ENCODE results near the gene PEX7.

Gene PEX7

GRCh38 chr6:136859430-136859829 lies 37.0 kb downstream of the PEX7 start:
- Histone ChIP-seq H2BK12ac (ENCODE audit: low read length) (no peak overlapping the region), H3K4me2 (ENCODE audit: insufficient read depth, low read length, poor library complexity, severe bottlenecking) (no peak overlapping the region), H2BK5ac (ENCODE audit: low read length) (no peak overlapping the region), H4K8ac (ENCODE audit: low read depth, low read length) (no peak overlapping the region), H3K4me1 (ENCODE audit: control insufficient read depth in 2 of 2, insufficient read depth in 1 of 2, low read depth in 1 of 2, low read length in 2 of 2) (no peaks in the 10 kb centered on the region), H2BK15ac (ENCODE audit: low read length) (no peak overlapping the region), H3K9me3 (replicated peaks in 1 of 2; ENCODE audit: control insufficient read depth in 2 of 2, insufficient read depth in 1 of 2, low read depth in 1 of 2, low read length in 2 of 2) (no peaks in the 10 kb centered on the region), H3K4ac (ENCODE audit: low read length) (no peak overlapping the region), H3K36me3 (replicated peaks in 1 of 2; ENCODE audit: control insufficient read depth in 2 of 2, insufficient read depth in 2 of 2, low read length in 2 of 2) (peaks cover 0 to 3% of the 10 kb centered on the region in 2 donors), H3K79me1 (ENCODE audit: low read depth, low read length) (no peaks in the 10 kb centered on the region), H3K27ac (replicated peaks; ENCODE audit: low read length) (no peak overlapping the region), H4K91ac (ENCODE audit: low read depth, low read length, poor library complexity) (no peak overlapping the region), H3K14ac (ENCODE audit: low read length) (no peak overlapping the region), H2BK120ac (ENCODE audit: low read depth, low read length) (no peak overlapping the region), H3K18ac (ENCODE audit: low read length) (no peak overlapping the region), H2AFZ (ENCODE audit: low read length) (no peak overlapping the region), H2AK5ac (ENCODE audit: low read depth, low read length) (no peak overlapping the region), H3K9ac (ENCODE audit: low read depth, low read length, poor library complexity) (no peak overlapping the region), H3K23ac (ENCODE audit: low read depth, low read length, poor library complexity) (no peak overlapping the region), H3K27me3 (ENCODE audit: control insufficient read depth in 3 of 3, insufficient read depth in 3 of 3, low read depth in 1 of 3, low read length in 3 of 3) (no peaks in the 10 kb centered on the region), H3K4me3 (ENCODE audit: low read length in 2 of 2) (no peak overlapping the region)
- DNase-seq (ENCODE audit: low spot score): no peak
- WGBS, 2 donors (ENCODE audit: extremely low coverage in 2 of 2, insufficient read length in 2 of 2, insufficient replicate concordance in 1 of 2): no CpG with 5 or more reads among the region's 5 CpGs

- H2BK12ac ChIP-seq (ENCODE audit: low read length): no peak overlapping the region
Observed at GRCh38 chr6:136860043-136860442, 37.7 kb downstream of the PEX7 start.

GRCh38 chr6:136862662-136863061 lies 40.3 kb downstream of the PEX7 start:
- no CpG with 5 or more reads among the region's 1 CpG for WGBS, 2 donors (ENCODE audit: extremely low coverage in 2 of 2, insufficient read length in 2 of 2, insufficient replicate concordance in 1 of 2)
- no peaks in the 10 kb centered on the region for H3K79me1 ChIP-seq (ENCODE audit: low read depth, low read length)
- no peaks in the 10 kb centered on the region for H3K36me3 ChIP-seq (replicated peaks in 1 of 2; ENCODE audit: control insufficient read depth in 2 of 2, insufficient read depth in 2 of 2, low read length in 2 of 2)
- H4K8ac ChIP-seq (ENCODE audit: low read depth, low read length): no peak overlapping the region
- no peak for DNase-seq (ENCODE audit: low spot score)
- no peak overlapping the region for H2AK5ac ChIP-seq (ENCODE audit: low read depth, low read length)
- no peak overlapping the region for H4K91ac ChIP-seq (ENCODE audit: low read depth, low read length, poor library complexity)
- no peaks in the 10 kb centered on the region for H3K27me3 ChIP-seq (ENCODE audit: control insufficient read depth in 3 of 3, insufficient read depth in 3 of 3, low read depth in 1 of 3, low read length in 3 of 3)
- no peak overlapping the region for H3K4me3 ChIP-seq (ENCODE audit: low read length in 2 of 2)
- no peak overlapping the region for H3K14ac ChIP-seq (ENCODE audit: low read length)
- no peaks in the 10 kb centered on the region for H3K9me3 ChIP-seq (replicated peaks in 1 of 2; ENCODE audit: control insufficient read depth in 2 of 2, insufficient read depth in 1 of 2, low read depth in 1 of 2, low read length in 2 of 2)
- H3K4me2 ChIP-seq (ENCODE audit: insufficient read depth, low read length, poor library complexity, severe bottlenecking): no peak overlapping the region
- H3K4me1 ChIP-seq (ENCODE audit: control insufficient read depth in 2 of 2, insufficient read depth in 1 of 2, low read depth in 1 of 2, low read length in 2 of 2): no peaks in the 10 kb centered on the region
- H3K23ac ChIP-seq (ENCODE audit: low read depth, low read length, poor library complexity): no peak overlapping the region
- H2AFZ ChIP-seq (ENCODE audit: low read length): no peak overlapping the region
- H2BK15ac ChIP-seq (ENCODE audit: low read length): no peak overlapping the region
- H3K18ac ChIP-seq (ENCODE audit: low read length): no peak overlapping the region
- H2BK120ac ChIP-seq (ENCODE audit: low read depth, low read length): no peak overlapping the region
- no peak overlapping the region for H2BK12ac ChIP-seq (ENCODE audit: low read length)
- H3K27ac ChIP-seq (replicated peaks; ENCODE audit: low read length): no peak overlapping the region
- H2BK5ac ChIP-seq (ENCODE audit: low read length): no peak overlapping the region
- no peak overlapping the region for H3K4ac ChIP-seq (ENCODE audit: low read length)
- no peak overlapping the region for H3K9ac ChIP-seq (ENCODE audit: low read depth, low read length, poor library complexity)

More at GRCh38 chr6:136860043-136860442, 37.7 kb downstream of the PEX7 start:
- H2AK5ac ChIP-seq (ENCODE audit: low read depth, low read length): no peak overlapping the region
- H2BK5ac ChIP-seq (ENCODE audit: low read length): no peak overlapping the region
- no peaks in the 10 kb centered on the region for H3K4me1 ChIP-seq (ENCODE audit: control insufficient read depth in 2 of 2, insufficient read depth in 1 of 2, low read depth in 1 of 2, low read length in 2 of 2)
- no peak overlapping the region for H3K27ac ChIP-seq (replicated peaks; ENCODE audit: low read length)
- H3K4me3 ChIP-seq (ENCODE audit: low read length in 2 of 2): no peak overlapping the region
- H3K23ac ChIP-seq (ENCODE audit: low read depth, low read length, poor library complexity): no peak overlapping the region
- no CpG with 5 or more reads among the region's 1 CpG for WGBS, 2 donors (ENCODE audit: extremely low coverage in 2 of 2, insufficient read length in 2 of 2, insufficient replicate concordance in 1 of 2)
- DNase-seq (ENCODE audit: low spot score): no peak
- H3K27me3 ChIP-seq (ENCODE audit: control insufficient read depth in 3 of 3, insufficient read depth in 3 of 3, low read depth in 1 of 3, low read length in 3 of 3): no peaks in the 10 kb centered on the region
- H4K91ac ChIP-seq (ENCODE audit: low read depth, low read length, poor library complexity): no peak overlapping the region
- no peak overlapping the region for H3K18ac ChIP-seq (ENCODE audit: low read length)
- peaks cover 0 to 3% of the 10 kb centered on the region in 2 donors for H3K36me3 ChIP-seq (replicated peaks in 1 of 2; ENCODE audit: control insufficient read depth in 2 of 2, insufficient read depth in 2 of 2, low read length in 2 of 2)
- H4K8ac ChIP-seq (ENCODE audit: low read depth, low read length): no peak overlapping the region
- H3K14ac ChIP-seq (ENCODE audit: low read length): no peak overlapping the region
- no peak overlapping the region for H2AFZ ChIP-seq (ENCODE audit: low read length)
- H3K9me3 ChIP-seq (replicated peaks in 1 of 2; ENCODE audit: control insufficient read depth in 2 of 2, insufficient read depth in 1 of 2, low read depth in 1 of 2, low read length in 2 of 2): no peaks in the 10 kb centered on the region
- H3K9ac ChIP-seq (ENCODE audit: low read depth, low read length, poor library complexity): no peak overlapping the region
- H3K79me1 ChIP-seq (ENCODE audit: low read depth, low read length): no peaks in the 10 kb centered on the region
- H2BK120ac ChIP-seq (ENCODE audit: low read depth, low read length): no peak overlapping the region
- no peak overlapping the region for H3K4ac ChIP-seq (ENCODE audit: low read length)
- H3K4me2 ChIP-seq (ENCODE audit: insufficient read depth, low read length, poor library complexity, severe bottlenecking): no peak overlapping the region
- H2BK15ac ChIP-seq (ENCODE audit: low read length): no peak overlapping the region

GRCh38 chr6:136863752-136864151 lies 41.4 kb downstream of the PEX7 start:
- Histone ChIP-seq H3K27ac (replicated peaks; ENCODE audit: low read length) (no peak overlapping the region), H3K4me3 (ENCODE audit: low read length in 2 of 2) (no peak overlapping the region), H3K36me3 (replicated peaks in 1 of 2; ENCODE audit: control insufficient read depth in 2 of 2, insufficient read depth in 2 of 2, low read length in 2 of 2) (no peaks in the 10 kb centered on the region), H2BK12ac (ENCODE audit: low read length) (no peak overlapping the region), H3K18ac (ENCODE audit: low read length) (no peak overlapping the region), H2AFZ (ENCODE audit: low read length) (no peak overlapping the region), H3K27me3 (ENCODE audit: control insufficient read depth in 3 of 3, insufficient read depth in 3 of 3, low read depth in 1 of 3, low read length in 3 of 3) (no peaks in the 10 kb centered on the region), H2BK5ac (ENCODE audit: low read length) (no peak overlapping the region), H3K79me1 (ENCODE audit: low read depth, low read length) (no peaks in the 10 kb centered on the region), H3K4ac (ENCODE audit: low read length) (no peak overlapping the region), H4K91ac (ENCODE audit: low read depth, low read length, poor library complexity) (no peak overlapping the region), H2AK5ac (ENCODE audit: low read depth, low read length) (no peak overlapping the region), H3K4me1 (ENCODE audit: control insufficient read depth in 2 of 2, insufficient read depth in 1 of 2, low read depth in 1 of 2, low read length in 2 of 2) (no peaks in the 10 kb centered on the region), H3K23ac (ENCODE audit: low read depth, low read length, poor library complexity) (no peak overlapping the region), H2BK15ac (ENCODE audit: low read length) (no peak overlapping the region), H3K9me3 (replicated peaks in 1 of 2; ENCODE audit: control insufficient read depth in 2 of 2, insufficient read depth in 1 of 2, low read depth in 1 of 2, low read length in 2 of 2) (no peaks in the 10 kb centered on the region), H3K9ac (ENCODE audit: low read depth, low read length, poor library complexity) (no peak overlapping the region), H2BK120ac (ENCODE audit: low read depth, low read length) (no peak overlapping the region), H4K8ac (ENCODE audit: low read depth, low read length) (no peak overlapping the region), H3K4me2 (ENCODE audit: insufficient read depth, low read length, poor library complexity, severe bottlenecking) (no peak overlapping the region), H3K14ac (ENCODE audit: low read length) (no peak overlapping the region)
- WGBS, 2 donors (ENCODE audit: extremely low coverage in 2 of 2, insufficient read length in 2 of 2, insufficient replicate concordance in 1 of 2): no CpG with 5 or more reads among the region's 5 CpGs
- DNase-seq (ENCODE audit: low spot score): no peak
